Measurements from ENCODE around the gene PRSS36.
"Not testable (repeated sequence)": the region's sequence is repeated elsewhere in the genome, so short reads cannot be mapped to it uniquely, and the experiment has no call there.

The PRSS36 gene

DNA sequence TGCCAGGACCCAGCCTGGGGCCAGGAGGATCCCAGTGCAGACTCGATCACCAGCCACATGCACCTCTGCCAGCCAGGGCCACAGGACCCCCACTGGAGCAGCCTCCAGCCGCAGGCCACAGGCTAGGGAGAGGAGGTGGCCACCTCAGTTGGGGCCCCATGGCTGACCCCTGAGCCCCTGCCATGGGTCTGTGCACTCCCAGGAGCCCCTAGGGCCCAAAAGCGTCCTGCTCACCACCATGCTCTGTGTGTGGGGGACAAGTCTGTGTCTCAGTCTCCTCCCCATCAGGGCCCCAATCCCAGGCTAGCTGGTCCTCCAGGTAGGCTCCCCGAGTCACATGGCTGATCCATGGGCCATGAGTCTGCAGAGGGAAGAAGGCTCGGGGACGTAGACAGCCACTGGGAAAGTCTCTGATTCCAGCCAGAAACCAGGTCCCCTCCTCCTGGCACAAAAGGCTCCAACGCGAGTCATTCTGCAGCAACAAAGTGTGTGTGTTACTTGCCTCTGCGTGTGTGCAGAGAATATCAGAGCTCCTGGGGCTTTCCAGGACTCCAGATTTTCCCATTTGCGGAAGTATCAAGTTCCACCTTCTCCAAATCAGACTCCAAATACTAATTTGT is 8.3 kb downstream of the PRSS36 start:
- no peak for DNase-seq

DNA sequence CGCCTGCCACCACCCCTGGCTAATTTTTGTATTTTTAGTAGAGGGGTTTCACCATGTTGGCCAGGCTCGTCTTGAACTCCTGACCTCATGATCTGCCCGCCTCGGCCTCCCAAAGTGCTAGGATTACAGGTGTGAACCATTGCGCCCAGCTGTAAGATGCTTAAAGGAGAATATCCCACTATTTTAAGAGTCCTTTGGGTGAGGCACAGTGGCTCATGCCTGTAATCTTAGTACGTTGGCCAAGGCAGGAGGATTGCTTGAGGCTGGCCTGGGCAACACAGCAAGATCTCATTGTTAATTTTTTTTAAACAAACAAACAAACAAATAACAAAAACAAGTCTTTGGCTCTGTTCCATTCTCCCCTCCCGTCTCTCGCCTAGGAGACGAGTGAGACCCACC is 8.8 kb downstream of the PRSS36 start:
- not testable (repeated sequence) for DNase-seq

- no peak for DNase-seq
Measured at GRCh38 chr16:31138621-31139578, 11.0 kb downstream of the PRSS36 start.

DNA sequence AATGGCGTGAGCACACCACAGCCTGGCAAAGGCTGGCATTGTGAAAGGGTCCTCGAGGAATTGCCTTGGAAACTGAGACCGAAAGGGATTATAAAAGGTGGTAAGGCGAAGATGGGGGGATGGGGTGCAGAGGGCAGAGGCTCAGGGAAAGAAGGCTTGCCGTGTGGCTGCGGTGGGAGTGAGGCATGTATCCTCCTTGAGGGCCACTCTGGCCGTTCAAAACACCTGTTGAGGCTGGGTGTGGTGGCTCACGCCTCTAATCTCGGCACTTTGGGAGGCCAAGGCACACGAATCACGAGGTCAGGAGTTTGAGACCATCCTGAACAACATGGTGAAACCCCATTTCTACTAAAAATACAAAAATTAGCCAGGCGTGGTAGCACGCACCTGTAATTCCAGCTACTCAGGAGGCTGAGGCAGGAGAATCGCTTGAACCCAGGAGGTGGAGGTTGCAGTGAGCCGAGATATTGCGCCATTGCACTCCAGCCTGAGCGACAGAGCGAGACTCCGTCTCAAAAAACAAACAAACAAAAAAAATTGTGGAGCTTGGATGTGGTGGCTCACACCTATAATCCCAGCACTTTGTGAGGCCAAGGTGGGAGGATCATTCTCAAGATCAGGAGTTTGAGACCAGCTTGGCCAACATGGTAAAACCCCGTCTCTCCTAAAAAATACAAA is 12.9 kb downstream of the PRSS36 start:
- not testable (repeated sequence) for DNase-seq

DNA sequence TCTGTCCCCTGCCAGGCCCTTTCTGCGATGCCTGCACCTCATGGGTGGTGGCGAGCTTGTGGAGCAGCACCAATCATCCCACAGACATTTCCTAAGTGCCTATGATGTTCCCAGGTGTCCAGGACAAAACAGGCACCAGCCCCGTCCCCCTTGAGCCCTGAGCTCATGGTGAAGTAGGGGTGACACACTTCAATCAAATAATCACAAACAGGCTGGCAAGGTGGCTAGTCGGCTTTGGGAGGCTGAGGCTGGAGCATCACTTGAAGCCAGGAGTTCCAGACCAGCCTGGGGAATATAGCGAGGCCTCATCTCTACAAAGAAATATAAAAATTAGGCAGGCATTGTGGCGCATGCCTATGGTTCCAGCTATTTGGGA is 13.6 kb downstream of the PRSS36 start:
- DNase-seq, result no peak

GRCh38 chr16:31135535-31136286 is 14.2 kb downstream of the PRSS36 start, which contains the start of gene PRSS8:
PRSS8 (minus strand) TSS chr16:31135727; CDS start chr16:31135498, 229 bp downstream.
- DNase-seq, result no peak

GRCh38 chr16:31134625-31135534 is 15.0 kb downstream of the PRSS36 start:
- DNase-seq, result no peak

GRCh38 chr16:31134091-31134571 is 15.7 kb downstream of the PRSS36 start:
- DNase-seq, result no peak

DNA sequence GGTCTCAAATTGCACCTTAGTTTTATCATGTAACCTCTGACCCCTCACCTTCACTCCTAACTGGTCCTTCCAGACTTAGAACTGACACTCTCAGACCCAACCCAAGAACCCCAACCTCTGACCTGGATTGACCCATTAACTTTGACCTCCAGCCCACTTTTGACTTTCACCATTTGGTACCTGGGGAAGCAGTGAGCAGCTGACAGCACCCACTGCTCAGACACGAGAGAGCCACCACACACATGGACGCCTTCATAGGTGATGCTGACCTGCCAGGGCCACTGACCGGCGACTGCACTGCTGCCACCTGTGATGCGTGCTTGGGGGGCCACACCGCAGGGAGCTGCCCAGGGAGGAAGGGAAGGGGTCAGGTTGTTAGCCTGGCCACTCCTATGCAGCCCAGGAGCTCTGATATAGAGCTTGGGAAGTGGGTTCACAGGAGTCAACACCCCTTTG is 16.8 kb downstream of the PRSS36 start:
- DNase-seq, result no peak

GRCh38 chr16:31132303-31132979 is 17.4 kb downstream of the PRSS36 start:
- DNase-seq, result no peak

DNA sequence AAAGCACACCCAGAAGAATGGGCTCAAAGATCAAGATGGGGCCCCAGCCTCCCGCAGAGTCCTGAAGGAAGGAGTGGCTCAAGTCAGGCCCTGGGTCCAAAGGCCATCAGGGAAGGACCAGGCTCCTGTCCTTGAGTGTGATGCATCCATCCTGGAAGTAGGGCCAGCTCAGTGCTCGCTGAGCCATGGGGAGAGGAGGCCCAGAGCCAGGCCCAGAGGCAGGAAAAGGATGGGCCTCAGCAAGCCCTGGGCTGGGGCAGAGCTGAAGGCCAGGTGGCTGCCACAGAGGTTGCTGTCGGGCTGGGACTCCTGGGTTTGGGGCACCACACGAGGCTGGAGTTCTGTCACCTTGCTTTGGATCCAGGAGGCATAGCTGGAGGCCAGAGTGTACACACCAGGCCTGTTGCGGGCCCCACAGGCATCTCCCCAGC is 18.0 kb downstream of the PRSS36 start:
- DNase-seq, result no peak

GRCh38 chr16:31131416-31131815 is 18.4 kb downstream of the PRSS36 start:
- DNase-seq, result no peak

DNA sequence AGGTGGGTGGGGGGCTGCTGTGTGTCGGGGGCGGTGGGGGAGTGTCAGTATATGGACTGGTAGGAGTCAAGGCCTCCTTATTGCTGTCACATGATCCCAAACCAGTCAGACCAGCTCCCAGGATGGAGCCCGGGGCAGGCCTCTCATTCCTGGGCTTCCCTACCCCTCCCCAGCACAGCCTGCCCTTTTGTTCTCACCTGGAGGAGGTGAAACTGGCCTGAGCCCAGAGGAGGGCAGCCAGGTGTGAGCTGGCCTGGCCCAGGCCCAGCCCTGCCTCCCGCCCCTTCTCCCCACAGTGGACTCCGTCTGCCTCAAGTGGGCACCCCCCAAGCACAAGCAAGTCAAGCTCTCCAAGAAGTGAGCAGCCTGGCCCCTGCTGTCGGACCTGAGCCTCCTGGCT is 19.0 kb downstream of the PRSS36 start:
- no peak for DNase-seq

- no peak for DNase-seq
Measured at GRCh38 chr16:31130336-31130891, 19.5 kb downstream of the PRSS36 start.

GRCh38 chr16:31129568-31130335 is 20.1 kb downstream of the PRSS36 start:
- DNase-seq, result no peak

DNA sequence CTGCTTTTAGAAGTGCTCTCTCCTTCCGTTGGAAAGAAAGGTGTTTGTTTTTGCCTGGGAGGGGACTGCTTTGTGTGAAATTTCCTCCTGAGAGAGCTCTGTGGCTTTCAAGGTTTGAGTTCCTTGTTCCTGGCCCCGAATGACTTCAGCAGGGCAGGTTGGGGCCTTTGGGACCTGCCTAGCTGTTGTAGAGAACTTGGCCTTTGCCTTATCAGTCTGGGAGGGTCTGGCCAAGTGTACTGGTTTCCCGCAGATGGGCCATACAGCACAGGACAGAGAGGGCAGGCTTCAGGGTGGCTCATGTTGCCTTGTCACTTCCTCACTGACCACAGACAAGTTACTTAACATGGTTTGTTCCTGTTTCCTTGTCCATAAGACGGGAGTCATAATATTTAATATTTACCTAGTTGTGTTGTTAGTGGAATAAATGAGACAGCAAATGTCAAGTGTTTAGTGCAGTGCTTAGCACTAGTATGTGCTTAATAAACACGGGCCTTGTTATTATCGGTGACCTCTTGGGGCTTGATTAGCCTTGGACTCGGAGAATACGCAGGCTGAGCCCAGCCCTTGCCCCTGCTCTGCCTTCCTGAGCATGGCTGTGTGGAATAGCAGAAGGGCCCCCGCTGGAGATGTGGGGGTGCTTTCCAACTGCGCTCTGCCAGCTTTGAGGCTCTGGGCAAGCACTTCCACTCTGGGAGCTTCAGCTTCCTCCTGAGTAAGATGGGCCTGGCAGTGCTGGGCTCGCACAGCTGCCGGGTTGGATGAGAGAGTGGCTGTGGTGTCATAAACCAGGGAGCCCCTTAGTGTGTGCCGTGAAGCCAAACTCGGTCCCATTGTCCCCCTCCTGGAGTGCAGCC is 20.9 kb downstream of the PRSS36 start:
- no peak for DNase-seq

DNA sequence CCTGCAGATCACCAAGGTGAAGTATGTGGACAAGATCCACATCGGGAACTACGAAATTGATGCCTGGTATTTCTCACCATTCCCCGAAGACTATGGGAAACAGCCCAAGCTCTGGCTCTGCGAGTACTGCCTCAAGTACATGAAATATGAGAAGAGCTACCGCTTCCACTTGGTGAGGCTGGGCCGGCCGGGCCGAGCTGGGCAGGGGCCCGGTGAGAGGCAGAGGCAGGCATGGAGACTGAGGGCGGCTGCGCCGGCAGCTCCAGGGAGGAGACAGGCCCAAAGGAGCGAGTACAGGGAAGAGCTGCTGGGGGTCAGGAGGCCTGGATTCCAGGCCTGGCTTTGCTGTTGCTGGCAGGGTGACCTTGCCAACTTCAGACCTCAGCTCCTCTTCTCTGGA is 22.7 kb downstream of the PRSS36 start:
- no peak for DNase-seq

- DNase-seq, result no peak
Measured at GRCh38 chr16:31125844-31126243, 24.0 kb downstream of the PRSS36 start.

DNA sequence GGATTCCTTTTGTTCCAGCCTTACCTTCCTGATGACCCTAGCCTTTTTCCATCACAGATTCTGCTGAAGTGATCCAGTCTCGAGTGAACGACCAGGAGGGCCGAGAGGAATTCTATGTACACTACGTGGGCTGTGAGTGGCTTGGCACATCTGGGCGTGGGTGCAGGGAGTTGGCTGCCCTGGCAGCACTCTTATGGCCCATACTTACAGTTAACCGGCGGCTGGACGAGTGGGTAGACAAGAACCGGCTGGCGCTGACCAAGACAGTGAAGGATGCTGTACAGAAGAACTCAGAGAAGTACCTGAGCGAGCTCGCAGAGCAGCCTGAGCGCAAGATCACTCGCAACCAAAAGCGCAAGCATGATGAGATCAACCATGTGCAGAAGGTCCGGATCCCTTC is 29.7 kb downstream of the PRSS36 start:
- no peak for DNase-seq
